H1 (cell line): Measurements from ENCODE around the gene MBTPS1. TPM values are rescaled to one million over a fixed set of nuclear protein-coding genes. Genes with fewer than 3 reads are reported as not detected.

Experiments
- FOSL1 ChIP-seq: IDR thresholded peaks from 2 replicates; pipeline ENCODE4 v1.6.1; 2011; ENCODE audit warnings: mild to moderate bottlenecking, low read depth, low read length, moderate library complexity; ENCODE audit not compliant: insufficient read depth
- KDM1A ChIP-seq: fragments of 200-600, 300-600 bp; sonication (generic); IDR thresholded peaks from 2 replicates; pipeline ENCODE4 v1.7.1; 2016; ENCODE audit warnings: mild to moderate bottlenecking, low read length, borderline replicate concordance
- RXRA ChIP-seq: IDR thresholded peaks from 2 replicates; pipeline ENCODE4 v1.6.1; 2011; ENCODE audit warnings: low read depth, mild to moderate bottlenecking, low read length, moderate library complexity; ENCODE audit not compliant: insufficient read depth
- SRF ChIP-seq: IDR thresholded peaks from 2 replicates; pipeline ENCODE4 v1.6.1; 2011; ENCODE audit warnings: mild to moderate bottlenecking, low read depth, low read length, moderate library complexity
- polyA plus RNA-seq, 7 experiments: library from polyadenylated mRNA; depleted of rRNA in 3 of 7; stranded (reverse) in 5 of 7; unstranded in 2 of 7; fragments of >200 nt in 5 of 7; fragments of 200-250 nt in 2 of 7; gene quantifications; 1 replicate in 5 of 7; 2 replicates in 1 of 7; 4 replicates in 1 of 7; pipeline versions ENCODE4 v1.2.1 to v1.2.3, GENCODE V29; 2011 to 2013; ENCODE audit warnings: missing spikeins in 2 of 7, mixed read lengths in 2 of 7
- total RNA-seq: library from RNA; stranded (reverse); fragmentation: NEBNext Ultra II Directional; extraction: Animal tissue kit (Norgen Biotek cat#: 25700); gene quantifications from 2 replicates; pipeline ENCODE4 v1.2.1, GENCODE V29; 2021

Gene MBTPS1
- total and polyA plus RNA-seq, 2 of the 8 experiments (the other 6 are each of a cell fraction or from before 2014, with no cell fraction given): 30.6 to 53.3 TPM

DNA sequence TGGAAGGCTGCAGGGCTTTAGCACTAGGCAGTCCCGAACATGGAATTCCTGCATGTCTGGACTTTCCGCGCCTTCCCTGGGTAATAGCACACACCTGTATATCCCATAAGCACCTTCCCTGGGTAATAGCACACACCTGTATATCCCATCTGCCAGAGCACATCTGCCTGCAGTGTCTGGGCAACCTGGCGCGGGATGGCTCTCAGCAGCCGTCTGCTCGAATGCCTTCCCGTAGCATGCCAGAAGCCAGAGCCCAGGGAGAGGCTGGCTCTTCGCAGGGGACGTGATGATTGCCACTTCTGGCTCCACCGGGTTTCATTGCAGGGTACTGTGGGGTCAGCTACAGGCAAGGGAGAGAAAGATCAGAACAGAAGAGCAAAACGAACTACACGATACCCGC lies 21.3 kb downstream of the MBTPS1 start (continued):
- TF ChIP-seq RXRA (no peak), KDM1A (no peak), SRF (no peak), FOSL1 (no peak)
